GM12891 (cell line): Measurements from ENCODE around the gene MIER2.
"Not testable (repeated sequence)": the region's sequence is repeated elsewhere in the genome, so short reads cannot be mapped to it uniquely, and the experiment has no call there.

Experiments used
- PAX5 ChIP-seq: IDR thresholded peaks from 2 replicates; pipeline ENCODE4 v1.6.1; 2011; ENCODE audit warnings: low read length, moderate library complexity, mild to moderate bottlenecking; ENCODE audit not compliant: insufficient read depth, severe bottlenecking
- POLR2A ChIP-seq: IDR thresholded peaks from 2 replicates; pipeline ENCODE4 v1.6.1; 2011; ENCODE audit warnings: low read depth, low read length, control low read depth
- POLR2AphosphoS5 ChIP-seq: IDR thresholded peaks from 2 replicates; pipeline ENCODE4 v1.6.1; 2011; ENCODE audit warnings: low read depth, low read length, control low read depth
- POU2F2 ChIP-seq: IDR thresholded peaks from 2 replicates; pipeline ENCODE4 v1.6.1; 2011; ENCODE audit warnings: low read depth, mild to moderate bottlenecking, control low read depth, low read length, moderate library complexity
- SPI1 ChIP-seq: IDR thresholded peaks from 2 replicates; pipeline ENCODE4 v1.6.1; 2011; ENCODE audit warnings: low read depth, low read length, control low read depth
- TAF1 ChIP-seq: IDR thresholded peaks from 2 replicates; pipeline ENCODE4 v1.6.1; 2011; ENCODE audit warnings: low read depth, low read length, control low read depth

DNA sequence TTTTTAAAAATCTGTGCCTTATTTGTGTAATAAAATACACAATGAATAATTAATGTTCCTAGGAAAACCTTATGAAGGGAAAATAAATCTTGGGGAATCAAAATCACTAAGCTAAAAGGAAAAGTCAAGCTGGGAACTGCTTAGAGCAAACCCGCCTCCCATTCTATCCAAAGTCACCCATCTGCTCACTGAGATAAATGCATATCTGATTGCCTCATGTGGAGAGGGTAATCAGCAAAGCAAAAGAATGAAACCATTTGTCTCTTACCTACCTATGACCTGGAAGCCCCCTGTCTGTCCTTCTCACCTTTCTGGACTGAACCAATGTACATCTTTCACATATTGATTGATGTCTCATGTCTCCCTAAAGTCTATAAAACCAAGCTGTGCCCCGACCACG lies 87.8 kb downstream of the MIER2 start:
- not testable (repeated sequence) for TF ChIP-seq POLR2AphosphoS5, POLR2A, PAX5, TAF1, SPI1, POU2F2
